IMR-90 (cell line): ENCODE results near the gene SLC17A8.

ENCODE experiments used
- BHLHE40 ChIP-seq: fragments of 150-350 bp; IDR thresholded peaks from 2 replicates; pipeline ENCODE4 v1.6.1; 2016; ENCODE audit warnings: mild to moderate bottlenecking, low read depth, low read length
- CTCF ChIP-seq: conservative IDR thresholded peaks from 2 replicates; pipeline ENCODE4 v1.5.1; 2012; ENCODE audit warnings: mild to moderate bottlenecking, low read depth, low read length, improper control_type of control experiment
- MXI1 ChIP-seq: IDR thresholded peaks from 2 replicates; pipeline ENCODE4 v1.6.1; 2012; ENCODE audit warnings: low read depth, mild to moderate bottlenecking, low read length, moderate library complexity, borderline replicate concordance
- POLR2A ChIP-seq: IDR thresholded peaks from 2 replicates; pipeline ENCODE4 v1.6.1; 2012; ENCODE audit warnings: mild to moderate bottlenecking, low read depth, low read length
- SMC3 ChIP-seq: fragments of 150-350 bp; IDR thresholded peaks from 2 replicates; pipeline ENCODE4 v1.6.1; 2016; ENCODE audit warnings: low read depth, mild to moderate bottlenecking, antibody characterized with exemption, low read length, moderate library complexity
- USF2 ChIP-seq: fragments of 150-350 bp; IDR thresholded peaks from 2 replicates; pipeline ENCODE4 v1.6.1; 2017; ENCODE audit warnings: mild to moderate bottlenecking, antibody characterized with exemption, low read length, low read depth

GRCh38 chr12:100382338-100382737 is 25.5 kb downstream of the SLC17A8 start:
- TF ChIP-seq USF2 (no peak), BHLHE40 (no peak), CTCF (no peak), MXI1 (no peak), SMC3 (no peak), POLR2A (no peak)
